Measurements from ENCODE around the gene FOXQ1.
"Not testable (repeated sequence)": the region's sequence is repeated elsewhere in the genome, so short reads cannot be mapped to it uniquely, and the experiment has no call there.

The FOXQ1 gene

GRCh38 chr6:1351381-1352008 lies 39.6 kb downstream of the FOXQ1 start:
- H3K4me1 ChIP-seq (ENCODE audit: control insufficient read depth in 2 of 2, insufficient read depth in 2 of 2, low read length in 2 of 2) = no peaks in the 10 kb centered on the region
- H3K4me3 ChIP-seq (ENCODE audit: low read length in 2 of 2) = no peak overlapping the region
- H3K27me3 ChIP-seq (ENCODE audit: control insufficient read depth in 2 of 2, insufficient read depth in 2 of 2, low read length in 2 of 2) = peaks cover 5% of the 10 kb centered on the region in 2 donors
- H3K9ac ChIP-seq (ENCODE audit: low read depth in 1 of 2, low read length in 2 of 2) = no peak overlapping the region
- no peak overlapping the region for H3K27ac ChIP-seq (ENCODE audit: low read depth in 2 of 2, low read length in 2 of 2)
- H3K9me3 ChIP-seq (ENCODE audit: control insufficient read depth in 2 of 2, low read length in 2 of 2) = peaks cover 3 to 5% of the 10 kb centered on the region in 2 donors
- no peaks in the 10 kb centered on the region for H3K36me3 ChIP-seq (ENCODE audit: control insufficient read depth in 2 of 2, insufficient read depth in 2 of 2, low read length in 2 of 2)

DNA sequence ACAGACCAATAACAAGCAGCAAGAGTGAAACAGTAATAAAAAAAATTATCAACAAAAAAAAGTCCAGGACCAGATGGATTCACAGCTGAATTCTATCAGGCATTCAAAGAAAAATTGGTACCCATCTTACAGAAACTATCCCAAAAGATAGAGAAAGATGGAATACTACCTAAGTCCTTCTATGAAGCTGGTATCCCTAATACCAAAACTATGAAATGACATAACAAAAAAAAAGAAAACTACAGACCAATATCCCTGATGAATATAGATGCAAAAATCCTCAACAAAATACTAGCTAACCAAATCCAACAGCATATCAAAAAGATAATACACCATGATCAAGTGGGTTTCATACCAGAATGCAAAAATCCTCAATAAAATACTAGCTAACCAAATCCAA lies 43.2 kb downstream of the FOXQ1 start:
- not testable (repeated sequence) for H3K4me3 ChIP-seq (ENCODE audit: low read length in 2 of 2); H3K4me1 ChIP-seq (ENCODE audit: control insufficient read depth in 2 of 2, insufficient read depth in 2 of 2, low read length in 2 of 2); H3K9me3 ChIP-seq (ENCODE audit: control insufficient read depth in 2 of 2, low read length in 2 of 2); H3K9ac ChIP-seq (ENCODE audit: low read depth in 1 of 2, low read length in 2 of 2); H3K36me3 ChIP-seq (ENCODE audit: control insufficient read depth in 2 of 2, insufficient read depth in 2 of 2, low read length in 2 of 2); H3K27ac ChIP-seq (ENCODE audit: low read depth in 2 of 2, low read length in 2 of 2); H3K27me3 ChIP-seq (ENCODE audit: control insufficient read depth in 2 of 2, insufficient read depth in 2 of 2, low read length in 2 of 2)

- not testable (repeated sequence) for H3K9me3 ChIP-seq (ENCODE audit: control insufficient read depth in 2 of 2, low read length in 2 of 2); H3K27ac ChIP-seq (ENCODE audit: low read depth in 2 of 2, low read length in 2 of 2); H3K36me3 ChIP-seq (ENCODE audit: control insufficient read depth in 2 of 2, insufficient read depth in 2 of 2, low read length in 2 of 2); H3K4me3 ChIP-seq (ENCODE audit: low read length in 2 of 2); H3K9ac ChIP-seq (ENCODE audit: low read depth in 1 of 2, low read length in 2 of 2); H3K4me1 ChIP-seq (ENCODE audit: control insufficient read depth in 2 of 2, insufficient read depth in 2 of 2, low read length in 2 of 2)
- peaks cover under 1 to 15% of the 10 kb centered on the region in 2 donors for H3K27me3 ChIP-seq (ENCODE audit: control insufficient read depth in 2 of 2, insufficient read depth in 2 of 2, low read length in 2 of 2)
These were observed 49.8 kb downstream of the FOXQ1 start for GRCh38 chr6:1361717-1362116.

- Histone ChIP-seq H3K27me3 (ENCODE audit: control insufficient read depth in 2 of 2, insufficient read depth in 2 of 2, low read length in 2 of 2) (peaks cover 7 to 15% of the 10 kb centered on the region in 2 donors), H3K9me3 (ENCODE audit: control insufficient read depth in 2 of 2, low read length in 2 of 2) (no peaks in the 10 kb centered on the region), H3K4me3 (ENCODE audit: low read length in 2 of 2) (no peak overlapping the region), H3K4me1 (ENCODE audit: control insufficient read depth in 2 of 2, insufficient read depth in 2 of 2, low read length in 2 of 2) (peaks cover 0 to 2% of the 10 kb centered on the region in 2 donors), H3K36me3 (ENCODE audit: control insufficient read depth in 2 of 2, insufficient read depth in 2 of 2, low read length in 2 of 2) (no peaks in the 10 kb centered on the region), H3K9ac (ENCODE audit: low read depth in 1 of 2, low read length in 2 of 2) (no peak overlapping the region), H3K27ac (ENCODE audit: low read depth in 2 of 2, low read length in 2 of 2) (no peak overlapping the region)
These were observed 50.7 kb downstream of the FOXQ1 start for GRCh38 chr6:1362643-1363042.

DNA sequence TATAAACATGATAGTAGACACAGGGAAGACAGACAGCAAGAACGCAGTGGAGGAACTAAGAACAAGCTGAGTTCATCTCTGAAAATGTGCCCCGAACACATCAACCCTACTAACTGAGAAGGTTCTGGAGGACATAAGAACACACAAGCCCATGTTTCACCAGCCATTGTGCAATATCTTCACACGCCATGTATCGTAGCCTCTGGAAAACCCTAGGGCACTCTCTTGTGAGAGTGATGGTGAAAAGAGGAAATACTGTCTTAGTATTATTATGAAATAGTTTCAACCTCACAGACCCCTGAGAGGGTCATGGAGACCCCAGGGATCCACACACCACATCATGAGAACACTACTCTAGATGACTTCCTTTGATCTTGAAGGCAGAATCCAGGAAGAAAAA lies 51.4 kb downstream of the FOXQ1 start:
- Histone ChIP-seq H3K4me1 (ENCODE audit: control insufficient read depth in 2 of 2, insufficient read depth in 2 of 2, low read length in 2 of 2) (peaks cover 0 to 2% of the 10 kb centered on the region in 2 donors), H3K27ac (ENCODE audit: low read depth in 2 of 2, low read length in 2 of 2) (peak overlapping the region in 1 of 2 donors; percentile 16)

DNA sequence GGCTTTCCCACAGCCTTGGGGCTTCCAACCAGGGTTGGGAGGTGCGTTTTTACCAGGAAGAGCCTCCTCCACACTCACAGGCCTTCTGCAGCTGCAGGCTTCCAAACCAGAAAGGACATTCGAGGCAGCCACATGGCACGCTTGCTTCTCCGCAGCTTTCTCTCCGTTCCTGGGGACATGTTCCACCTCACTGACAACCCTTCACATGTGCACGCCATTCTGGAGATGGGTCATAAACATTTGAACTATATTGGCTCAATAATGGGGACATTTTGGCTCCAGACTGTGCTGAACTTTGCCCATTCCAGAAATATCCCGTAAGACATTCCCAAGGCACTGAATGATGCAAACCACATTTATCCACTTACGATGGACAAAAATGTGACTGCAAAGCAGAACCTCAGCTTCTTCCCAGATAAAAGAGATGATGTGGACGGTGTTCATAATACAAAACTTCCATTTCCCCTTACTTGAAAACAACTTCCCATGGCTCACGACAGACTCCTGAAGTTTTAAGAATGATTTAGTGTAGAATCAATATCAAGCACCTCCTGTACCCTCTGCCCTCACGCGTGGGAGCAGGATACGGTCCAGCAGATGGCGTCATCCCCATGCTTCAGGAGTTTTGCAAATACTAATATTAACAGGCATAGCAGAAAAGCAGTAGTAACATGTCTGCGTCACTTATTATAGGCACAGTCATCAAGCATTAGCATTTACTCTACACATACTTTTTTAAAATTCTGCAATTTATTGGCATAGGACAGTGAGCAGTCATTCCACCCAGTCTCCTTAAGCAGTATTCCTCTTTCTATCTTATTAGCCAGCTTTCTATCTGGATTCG lies 52.1 kb downstream of the FOXQ1 start:
- peaks cover 7 to 15% of the 10 kb centered on the region in 2 donors for H3K27me3 ChIP-seq (ENCODE audit: control insufficient read depth in 2 of 2, insufficient read depth in 2 of 2, low read length in 2 of 2)
- no peaks in the 10 kb centered on the region for H3K36me3 ChIP-seq (ENCODE audit: control insufficient read depth in 2 of 2, insufficient read depth in 2 of 2, low read length in 2 of 2)
- peak overlapping the region; percentile 24 to 35 for H3K27ac ChIP-seq (ENCODE audit: low read depth in 2 of 2, low read length in 2 of 2)
- H3K9me3 ChIP-seq (ENCODE audit: control insufficient read depth in 2 of 2, low read length in 2 of 2) = no peaks in the 10 kb centered on the region
- H3K4me3 ChIP-seq (ENCODE audit: low read length in 2 of 2) = no peak overlapping the region
- H3K4me1 ChIP-seq (ENCODE audit: control insufficient read depth in 2 of 2, insufficient read depth in 2 of 2, low read length in 2 of 2) = peaks cover 0 to 2% of the 10 kb centered on the region in 2 donors
- H3K9ac ChIP-seq (ENCODE audit: low read depth in 1 of 2, low read length in 2 of 2) = no peak overlapping the region

More for the DNA sequence above, 51.4 kb downstream of the FOXQ1 start:
- Histone ChIP-seq H3K9me3 (ENCODE audit: control insufficient read depth in 2 of 2, low read length in 2 of 2) (no peaks in the 10 kb centered on the region), H3K36me3 (ENCODE audit: control insufficient read depth in 2 of 2, insufficient read depth in 2 of 2, low read length in 2 of 2) (no peaks in the 10 kb centered on the region), H3K9ac (ENCODE audit: low read depth in 1 of 2, low read length in 2 of 2) (no peak overlapping the region), H3K4me3 (ENCODE audit: low read length in 2 of 2) (no peak overlapping the region), H3K27me3 (ENCODE audit: control insufficient read depth in 2 of 2, insufficient read depth in 2 of 2, low read length in 2 of 2) (peaks cover 7 to 15% of the 10 kb centered on the region in 2 donors)
